Urothelium cell line (cell line): ENCODE data around the gene RIN3.

Experiments
- DNase-seq: peaks from one replicate; pipeline ENCODE4 v3.0.0; 2011; ENCODE audit warnings: low spot score, mixed read lengths
- FAIRE-seq: peaks from 2 replicates; lab custom pipeline; 2011; peaks lifted over from hg19 to GRCh38; lab: Jason Lieb, UNC

Gene RIN3

DNA sequence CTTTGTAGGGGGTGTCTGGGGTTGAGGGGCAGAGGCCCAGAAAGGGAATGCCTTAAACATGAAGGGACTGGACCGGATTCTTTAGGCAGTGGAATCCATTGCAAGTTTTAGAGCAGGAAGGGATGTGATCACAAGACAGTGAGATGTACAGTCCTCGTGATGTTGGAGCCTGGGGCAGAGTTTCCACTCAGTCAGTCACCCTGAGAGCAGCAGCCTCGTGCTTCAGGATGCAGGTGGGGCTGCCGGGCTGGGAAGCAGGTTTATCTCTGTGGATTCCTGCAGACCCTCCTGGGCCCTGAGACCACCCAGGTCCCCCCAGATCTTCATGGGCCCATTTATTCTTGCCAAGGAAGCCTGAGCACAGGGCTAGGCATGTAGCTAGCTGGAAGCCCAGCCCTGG lies 38.5 kb downstream of the RIN3 start:
- DNase-seq (no peak), FAIRE-seq (no peak)

- DNase-seq (no peak), FAIRE-seq (no peak)
These were observed 39.9 kb downstream of the RIN3 start for GRCh38 chr14:92553438-92553837.

DNA sequence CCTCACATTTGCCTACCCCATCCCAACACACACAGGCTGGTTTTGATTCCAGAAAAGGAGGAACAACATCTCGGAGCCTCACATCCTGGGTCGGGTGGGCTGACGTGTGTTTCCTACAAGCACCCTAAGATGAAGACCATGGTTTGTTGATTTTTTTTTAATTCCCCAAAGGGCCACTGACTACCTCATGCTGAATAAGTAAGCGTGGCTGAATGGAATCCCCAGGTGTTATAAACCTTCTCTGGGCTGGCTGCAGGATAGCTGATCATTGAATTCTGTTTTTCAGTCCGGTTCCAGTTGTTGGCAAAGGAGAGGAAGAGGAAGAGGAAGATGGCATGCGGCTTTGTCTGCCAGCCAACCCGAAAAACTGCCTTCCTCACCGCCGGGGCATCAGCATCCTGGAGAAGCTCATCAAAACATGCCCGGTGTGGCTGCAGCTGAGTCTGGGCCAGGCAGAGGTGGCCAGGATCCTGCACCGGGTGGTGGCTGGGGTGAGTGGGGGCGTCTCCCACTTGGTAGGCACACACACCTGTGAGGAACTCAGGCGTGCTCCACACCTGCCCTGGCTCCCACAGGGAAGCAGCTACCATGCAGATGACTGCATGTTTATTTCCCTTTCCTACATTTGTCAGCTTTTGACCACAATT lies 42.0 kb downstream of the RIN3 start:
- no peak for FAIRE-seq
- no peak for DNase-seq

GRCh38 chr14:92556255-92556741 lies 42.7 kb downstream of the RIN3 start:
- DNase-seq = no peak
- no peak for FAIRE-seq

- no peak for DNase-seq
- no peak for FAIRE-seq
These were observed 43.4 kb downstream of the RIN3 start for GRCh38 chr14:92556863-92557543.

- no peak for FAIRE-seq
- DNase-seq = no peak
These were observed 43.9 kb downstream of the RIN3 start for GRCh38 chr14:92557544-92557912.

DNA sequence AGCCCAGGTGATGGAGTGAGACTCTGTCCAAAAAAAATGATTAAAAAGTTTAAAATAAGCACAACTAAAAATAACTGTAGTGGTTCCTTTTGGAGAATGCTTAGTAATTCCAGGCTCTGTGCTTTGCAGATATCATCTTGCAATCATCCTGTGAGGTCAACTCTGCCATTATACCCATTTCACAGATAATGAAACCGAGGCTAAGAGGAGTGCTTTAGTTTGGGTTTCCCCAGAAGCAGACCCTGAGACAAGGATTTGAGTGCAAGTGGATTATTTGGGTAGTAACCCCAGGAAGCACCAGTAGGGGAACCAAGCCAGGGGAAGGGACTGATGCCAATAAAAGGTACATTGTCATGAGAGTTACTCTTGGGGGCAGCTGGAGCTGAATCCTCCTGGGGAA lies 44.7 kb downstream of the RIN3 start:
- FAIRE-seq (no peak), DNase-seq (no peak)

- FAIRE-seq (no peak), DNase-seq (no peak)
These were observed 45.9 kb downstream of the RIN3 start for GRCh38 chr14:92559486-92559885.

DNA sequence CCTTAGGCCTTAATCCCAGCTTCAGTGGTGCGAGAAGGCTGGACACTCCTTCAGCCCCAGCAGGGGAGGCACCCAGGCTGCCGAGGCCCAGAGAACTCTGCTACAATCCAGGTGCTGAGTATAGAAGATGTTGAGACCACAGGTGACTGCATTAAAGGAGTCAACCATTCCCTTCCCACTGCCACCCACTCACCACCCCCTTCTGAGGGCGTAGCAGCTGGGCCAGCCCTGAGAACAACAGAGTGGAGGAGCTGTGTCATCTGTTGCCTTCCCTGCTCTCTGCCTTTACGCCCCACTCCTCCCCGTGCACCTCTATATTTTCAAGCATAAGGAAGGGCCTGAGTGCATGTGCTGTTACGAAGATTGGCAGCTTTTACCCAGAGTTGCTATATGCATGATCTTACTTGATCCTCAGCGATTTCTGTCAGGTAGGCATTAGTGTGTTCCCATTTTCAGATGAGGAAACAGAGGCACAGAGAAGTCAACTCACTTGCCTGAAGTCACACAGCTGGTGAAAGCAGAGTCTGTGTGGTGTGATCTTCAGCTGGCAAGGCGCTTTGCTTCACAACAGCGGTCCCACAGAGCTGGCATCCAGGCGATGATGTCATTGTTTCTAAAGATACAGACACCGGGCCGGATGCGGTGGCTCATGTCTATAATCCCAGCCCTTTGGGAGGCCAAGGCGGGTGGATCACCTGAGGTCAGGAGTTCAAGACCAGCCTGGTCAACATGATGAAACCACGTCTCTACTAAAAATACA lies 46.7 kb downstream of the RIN3 start:
- DNase-seq (no peak), FAIRE-seq (no peak)

DNA sequence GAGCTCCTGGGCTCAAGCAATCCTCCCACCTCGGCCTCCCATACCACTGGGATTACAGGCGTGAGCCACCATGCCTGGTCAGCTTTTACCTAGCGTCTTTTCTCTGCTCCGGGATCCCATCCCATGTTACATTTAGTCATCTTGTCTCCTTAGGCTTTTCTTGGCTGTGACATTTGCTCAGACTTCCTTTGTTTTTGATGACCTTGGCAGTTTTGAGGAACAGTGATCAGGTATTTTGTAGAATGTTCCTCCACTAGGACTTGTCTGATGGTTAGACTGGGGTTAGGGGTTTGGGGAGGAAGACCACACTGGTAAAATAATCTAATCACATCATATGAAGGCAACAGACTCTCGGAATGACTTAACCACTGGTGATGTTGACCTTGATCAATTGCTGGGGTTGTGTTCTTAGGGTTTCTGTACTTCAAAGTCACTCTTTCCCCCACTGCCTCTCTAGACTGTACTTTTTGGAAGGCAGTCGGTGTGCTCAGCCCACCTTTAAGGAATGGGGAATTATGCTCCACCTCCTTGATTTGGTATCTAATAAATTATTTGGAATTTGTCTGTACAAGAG lies 48.4 kb downstream of the RIN3 start:
- no peak for DNase-seq
- no peak for FAIRE-seq

DNA sequence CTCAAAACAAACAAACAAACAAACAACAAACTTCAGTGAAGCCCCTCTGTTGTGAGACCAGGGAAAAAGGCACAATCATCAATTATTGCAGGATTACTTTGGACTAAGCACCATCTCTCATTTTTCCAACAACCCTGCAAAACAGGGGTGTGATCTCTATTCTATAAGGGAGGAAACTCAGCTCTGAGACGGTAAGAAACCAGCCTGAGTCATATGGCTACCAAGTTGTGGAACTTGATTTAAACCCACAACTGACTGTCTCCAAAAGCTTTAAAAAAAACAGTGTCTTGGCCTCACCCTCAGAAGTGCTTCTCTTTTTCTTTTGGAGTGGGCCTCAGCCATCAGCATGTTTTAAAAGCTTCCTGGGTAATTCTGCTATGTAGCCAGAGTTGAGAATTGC lies 49.8 kb downstream of the RIN3 start:
- FAIRE-seq (no peak), DNase-seq (no peak)

DNA sequence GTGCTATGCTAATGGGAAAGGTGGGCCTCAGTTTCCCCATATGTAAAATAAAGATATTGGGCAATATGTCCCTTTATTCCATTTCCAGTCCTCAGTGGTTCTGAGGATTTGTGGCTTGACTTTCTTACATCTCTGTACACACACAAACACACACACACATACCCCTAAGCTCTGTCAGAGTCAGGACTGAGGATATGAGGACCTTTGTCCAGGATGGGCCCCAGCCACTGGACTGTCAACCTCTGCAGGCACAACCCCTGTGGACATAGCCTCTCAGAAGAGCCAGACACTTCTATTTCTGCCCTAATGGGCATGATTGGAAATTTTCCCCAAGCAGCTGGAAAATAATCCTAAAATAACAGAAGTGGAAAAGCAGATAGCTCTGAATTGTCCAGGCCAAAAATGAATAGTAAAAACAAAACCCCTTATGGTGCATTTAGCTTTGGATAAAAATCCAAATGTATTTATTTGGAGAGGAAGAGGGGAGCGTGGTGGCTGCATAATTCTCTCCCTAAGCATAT lies 50.2 kb downstream of the RIN3 start:
- no peak for FAIRE-seq
- DNase-seq = no peak

GRCh38 chr14:92564344-92565039 lies 50.9 kb downstream of the RIN3 start:
- FAIRE-seq (no peak), DNase-seq (no peak)

GRCh38 chr14:92565040-92565717 lies 51.6 kb downstream of the RIN3 start:
- no peak for FAIRE-seq
- DNase-seq = no peak

GRCh38 chr14:92565718-92566115 lies 52.1 kb downstream of the RIN3 start:
- no peak for DNase-seq
- FAIRE-seq = no peak

DNA sequence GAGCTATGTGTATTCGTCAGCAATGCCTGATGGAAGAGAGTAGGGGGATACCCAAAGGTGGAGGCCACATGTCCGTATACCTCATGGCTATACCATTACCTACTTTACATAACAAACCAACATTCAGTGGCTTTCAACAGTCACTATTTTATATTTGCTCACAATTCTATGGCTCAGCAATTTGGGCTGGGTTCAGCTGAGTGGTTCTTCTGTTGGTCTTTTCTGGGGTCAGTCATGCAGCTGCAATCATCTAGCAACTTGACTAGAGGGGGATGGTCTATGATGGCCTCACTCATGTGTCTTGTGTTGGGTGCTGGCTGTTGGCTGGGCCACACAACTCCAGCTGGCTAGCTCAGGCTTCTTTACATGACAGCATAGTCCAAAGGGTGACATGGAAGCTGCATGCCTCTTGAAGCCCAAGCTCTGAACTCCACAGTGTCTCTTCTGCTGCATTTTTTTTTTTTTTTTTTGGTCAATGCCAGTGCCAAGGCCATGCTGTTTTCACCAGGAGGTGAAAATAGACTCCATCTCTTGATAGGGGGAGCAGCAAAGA lies 53.7 kb downstream of the RIN3 start:
- DNase-seq (no peak), FAIRE-seq (no peak)

DNA sequence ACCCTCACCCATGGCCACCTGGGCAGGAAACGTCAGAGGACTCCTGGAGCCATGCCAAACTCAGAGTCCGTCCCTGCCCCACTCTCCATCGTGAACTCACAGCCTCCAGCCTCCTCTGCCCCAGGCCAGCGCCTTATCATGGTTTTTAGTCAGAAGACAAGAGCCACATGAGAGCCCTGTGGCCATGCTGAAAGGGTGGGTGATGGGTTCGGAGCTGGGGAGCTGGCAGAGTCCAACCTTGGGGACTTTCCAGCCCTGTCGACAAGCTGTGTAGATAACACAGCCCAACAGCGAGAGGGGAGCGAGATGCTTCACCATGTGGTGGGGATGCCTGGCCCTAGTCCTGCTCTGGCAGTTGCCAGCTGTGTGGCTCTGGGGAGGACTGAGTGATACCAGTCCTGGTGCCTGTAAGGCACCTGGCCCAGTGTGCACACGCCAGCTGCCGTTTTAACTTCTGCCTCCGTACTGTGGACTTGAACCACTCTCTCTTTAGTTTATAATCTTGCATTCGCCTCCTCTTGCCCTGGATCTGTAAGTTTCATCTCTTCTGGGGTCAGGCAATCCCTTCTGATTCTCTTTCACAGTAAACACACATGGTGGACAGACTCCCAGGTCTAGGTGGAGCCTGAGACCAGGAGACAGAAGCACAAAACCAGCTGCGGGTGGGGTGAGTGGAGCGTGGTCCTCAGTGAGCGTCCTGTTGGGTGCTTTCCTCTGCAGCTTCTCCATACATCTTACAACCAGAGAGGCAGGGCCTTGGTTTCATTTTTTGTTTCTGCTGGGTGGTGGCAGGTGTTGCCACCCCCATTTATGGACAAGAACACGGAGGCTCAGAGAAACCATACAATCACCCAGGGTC lies 55.3 kb downstream of the RIN3 start:
- DNase-seq (no peak), FAIRE-seq (no peak)

DNA sequence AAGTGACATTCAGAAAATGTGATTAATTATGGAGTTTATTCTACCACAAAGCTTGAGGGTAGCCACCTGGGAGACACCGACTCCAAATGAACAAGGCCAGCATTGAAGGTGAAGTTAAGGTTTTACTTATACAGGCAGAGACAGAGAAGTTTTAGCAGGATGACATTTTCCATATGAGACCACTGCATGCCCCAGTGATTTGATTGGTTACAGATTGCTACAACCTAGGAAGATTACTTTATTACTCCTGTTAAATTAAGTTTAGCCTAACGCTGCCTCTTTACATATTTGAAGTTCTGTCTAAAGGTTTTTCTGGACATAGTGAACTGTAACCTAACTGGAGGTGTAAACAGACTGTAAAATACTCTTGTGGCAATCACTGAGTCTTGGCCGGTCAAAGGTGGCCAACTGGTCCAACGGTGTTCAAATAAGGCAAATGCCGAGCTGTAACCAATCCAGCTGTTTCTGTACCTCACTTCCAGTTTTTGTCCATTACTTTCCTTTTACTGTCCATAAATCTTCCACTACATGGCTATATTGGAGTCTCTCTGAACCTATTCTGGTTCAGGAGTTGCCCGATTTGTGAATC lies 57.2 kb downstream of the RIN3 start:
- FAIRE-seq (no peak), DNase-seq (no peak)

GRCh38 chr14:92572050-92572449 lies 58.5 kb downstream of the RIN3 start:
- DNase-seq = no peak
- FAIRE-seq = no peak
